ENCODE data around the gene ELOVL7.

DNA sequence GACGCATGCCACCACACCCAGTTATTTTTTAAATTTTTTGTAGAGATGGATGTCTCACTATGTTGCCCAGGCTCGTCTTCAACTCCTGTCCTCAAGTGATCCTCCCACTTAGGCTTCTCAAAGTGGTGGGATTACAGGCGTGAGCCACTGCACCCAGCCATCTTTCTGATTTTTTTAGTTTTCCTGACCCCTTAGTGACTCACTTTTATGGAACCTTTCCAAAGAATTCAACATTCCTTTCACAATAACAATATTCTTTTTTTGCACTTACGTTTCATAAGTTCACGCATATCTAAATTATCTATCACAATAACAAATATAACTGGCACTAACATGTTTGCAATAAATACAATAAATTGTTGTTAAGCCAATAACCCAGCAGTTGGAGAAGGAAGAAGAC lies 8.5 kb downstream of the ELOVL7 start:
- no peak for TF ChIP-seq CTCF (IDR thresholded peaks at IDR 0.05)
- TF ChIP-seq POLR2AphosphoS5 (IDR thresholded peaks at IDR 0.05), result no peak
- TF ChIP-seq POLR2A (IDR thresholded peaks at IDR 0.05), result no peak

Measured in suprapubic skin (tissue), 4 donors.